Midbrain (tissue), 1 donor: ENCODE results near the gene PTGES2.

ENCODE experiments used
- DNase-seq: peaks from one replicate; lab custom pipeline; 2025; lab: John Stamatoyannopoulos, UW

Gene PTGES2

GRCh38 chr9:128153060-128153946 lies 25.8 kb upstream of the PTGES2 start:
- DNase-seq, result no peak

DNA sequence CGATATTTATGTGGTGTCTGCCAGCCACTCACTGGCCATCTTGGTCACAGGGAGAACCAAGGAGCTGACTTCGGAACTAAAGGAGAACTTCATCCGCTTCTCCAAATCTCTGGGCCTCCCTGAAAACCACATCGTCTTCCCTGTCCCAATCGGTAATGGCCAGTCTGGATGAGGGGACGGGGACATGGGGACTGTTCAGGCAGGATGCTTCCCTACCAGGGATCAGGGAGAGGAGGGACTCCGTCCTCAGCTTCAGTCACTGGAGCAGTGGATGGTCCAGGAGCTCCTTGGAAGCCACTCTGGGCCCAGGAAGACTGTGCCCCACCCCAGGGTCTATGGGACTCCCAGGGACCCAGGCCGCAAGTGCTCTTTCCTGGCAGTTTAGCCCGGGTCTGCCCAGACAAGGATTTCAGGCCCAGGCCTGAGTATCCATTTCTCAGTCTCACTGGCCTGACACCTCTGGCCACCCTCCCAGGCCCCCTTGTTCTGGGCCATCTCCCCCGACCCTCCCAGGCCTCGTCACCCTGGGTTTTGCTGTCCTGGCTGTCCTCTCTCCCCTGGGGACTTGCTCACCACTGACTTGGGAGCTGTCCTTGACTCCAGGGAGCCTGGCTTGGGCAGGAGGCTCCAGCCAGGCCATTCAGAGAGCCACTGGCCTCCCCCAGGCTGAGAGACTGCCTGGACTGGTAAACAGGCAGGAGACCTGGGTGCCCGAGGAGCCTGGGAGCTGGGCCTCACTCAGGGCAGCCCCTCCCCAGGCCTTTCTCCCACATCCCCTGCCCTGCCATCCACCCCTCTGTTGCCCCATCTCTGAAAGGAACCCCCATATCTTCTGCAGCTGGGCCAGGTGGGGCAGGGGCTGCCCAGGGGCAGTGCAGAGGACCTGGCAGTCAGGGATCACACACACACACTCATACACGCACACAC lies 24.9 kb upstream of the PTGES2 start:
- no peak for DNase-seq

GRCh38 chr9:128151309-128152132 lies 24.0 kb upstream of the PTGES2 start:
- DNase-seq, result no peak

DNA sequence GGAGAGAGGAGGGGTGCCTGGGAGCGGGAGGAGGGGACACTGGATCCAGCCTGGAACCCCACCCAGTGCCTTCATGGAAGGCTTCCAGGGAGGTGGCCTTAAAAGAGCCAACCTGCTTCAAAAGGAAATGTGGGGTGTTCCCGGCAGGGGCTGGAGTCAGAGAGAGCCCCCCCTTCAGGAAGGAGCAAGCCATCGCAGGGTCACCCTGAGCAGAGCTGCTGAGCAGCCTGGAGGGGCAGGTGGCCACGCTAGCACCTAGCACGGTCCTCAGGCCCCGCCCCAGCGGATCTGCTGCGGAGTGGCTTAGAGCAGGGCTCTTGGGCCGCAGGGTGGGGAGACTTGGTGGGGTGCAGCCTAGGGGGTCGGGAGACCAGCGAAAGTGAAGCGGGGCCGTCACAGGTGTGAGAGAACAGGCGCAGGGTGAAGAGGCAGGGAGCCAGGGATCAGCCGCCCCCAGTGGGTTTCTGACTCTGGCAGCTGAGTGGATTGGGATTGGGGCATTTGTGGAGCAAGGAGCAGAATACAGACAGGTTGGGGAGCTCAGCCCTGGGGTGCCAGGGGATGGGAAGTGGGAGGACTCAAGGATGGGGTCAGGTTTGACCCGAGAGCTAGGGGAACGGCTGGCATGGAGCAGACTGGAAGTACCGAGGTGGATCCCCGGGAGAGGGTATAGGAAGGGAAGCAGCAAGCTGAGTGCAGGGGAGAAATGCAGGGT lies 23.2 kb upstream of the PTGES2 start:
- DNase-seq, result no peak

- DNase-seq, result no peak
Measured at GRCh38 chr9:128149951-128150593, 22.5 kb upstream of the PTGES2 start.

DNA sequence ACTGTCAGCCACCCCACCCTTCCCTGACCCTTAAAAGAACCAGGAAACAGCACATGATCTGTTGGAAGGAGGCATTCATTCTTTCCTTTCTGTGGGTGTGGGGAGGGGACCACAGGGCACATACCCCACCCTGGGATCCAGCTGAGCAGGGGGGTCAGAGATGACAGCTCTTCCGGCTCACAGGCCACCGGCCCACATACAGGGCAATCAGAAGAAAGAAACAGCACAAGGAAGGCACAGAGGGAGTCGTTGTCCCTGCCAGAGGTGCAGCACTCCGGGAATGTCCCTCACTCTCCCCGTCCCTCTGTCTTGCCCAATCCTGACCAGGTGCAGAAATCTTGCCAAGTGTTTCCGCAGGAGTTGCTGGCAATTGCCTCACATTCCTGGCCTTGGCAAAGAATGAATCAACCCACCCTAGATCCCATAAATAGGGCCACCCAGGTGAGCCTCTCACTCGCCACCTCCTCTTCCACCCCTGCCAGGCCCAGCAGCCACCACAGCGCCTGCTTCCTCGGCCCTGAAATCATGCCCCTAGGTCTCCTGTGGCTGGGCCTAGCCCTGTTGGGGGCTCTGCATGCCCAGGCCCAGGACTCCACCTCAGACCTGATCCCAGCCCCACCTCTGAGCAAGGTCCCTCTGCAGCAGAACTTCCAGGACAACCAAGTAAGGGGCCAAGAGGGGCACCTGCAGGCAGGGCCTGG lies 21.6 kb upstream of the PTGES2 start, which contains the start of gene LCN2:
Gene LCN2, plus strand, starts transcription at position 453 of the 701 bp plus-strand sequence. Its CDS starts 73 bp downstream, at position 526.
- no peak for DNase-seq

DNA sequence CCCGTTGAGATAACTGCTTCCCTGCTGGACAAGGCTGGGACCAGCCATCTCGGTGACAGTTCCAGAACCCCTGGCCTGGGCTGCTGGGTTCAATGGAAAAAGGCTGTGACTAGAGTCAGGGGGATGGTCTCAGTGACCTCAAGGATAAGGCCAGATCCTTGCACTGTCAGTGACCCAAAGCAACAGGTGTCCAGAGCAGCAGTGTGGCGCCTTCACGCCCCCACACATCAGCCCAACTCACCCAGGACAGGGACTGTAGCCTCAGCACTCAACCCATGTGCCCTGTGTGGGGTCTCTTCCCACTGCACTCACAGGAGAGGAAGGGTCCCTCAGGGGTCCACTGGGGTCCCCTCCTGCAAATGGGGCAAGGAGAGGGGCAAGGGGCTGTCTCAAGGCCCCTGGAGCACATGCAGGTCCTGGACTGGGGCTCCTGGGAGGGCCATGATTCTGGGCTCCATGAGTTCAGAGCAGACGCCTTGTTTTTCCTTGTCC lies 21.0 kb upstream of the PTGES2 start:
- no peak for DNase-seq

- DNase-seq, result no peak
Measured at GRCh38 chr9:128146591-128147120, 19.1 kb upstream of the PTGES2 start.

DNA sequence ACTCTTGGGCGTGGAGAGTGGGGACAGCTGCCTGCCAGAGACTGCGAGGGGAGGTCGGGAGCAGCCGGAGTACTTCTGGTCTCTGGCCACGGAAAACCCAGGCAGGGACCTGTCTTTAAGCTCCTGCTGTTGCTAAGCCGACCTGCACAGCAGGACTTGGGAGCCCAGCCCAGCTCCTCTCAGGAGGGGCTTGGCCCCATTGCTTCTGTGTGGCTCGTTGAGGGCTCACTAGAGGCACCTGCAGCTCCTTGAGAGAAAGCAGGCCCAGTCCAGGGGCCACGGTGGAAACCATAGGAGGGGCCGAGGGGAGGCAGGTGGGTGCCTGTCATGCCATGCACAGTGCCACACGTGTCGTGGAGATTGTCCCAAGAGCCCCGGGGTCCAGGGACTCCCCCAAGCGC lies 18.4 kb upstream of the PTGES2 start:
- DNase-seq, result no peak

GRCh38 chr9:128145536-128145935 lies 18.0 kb upstream of the PTGES2 start:
- no peak for DNase-seq

- no peak for DNase-seq
Measured at GRCh38 chr9:128144239-128145181, 17.0 kb upstream of the PTGES2 start.

GRCh38 chr9:128143525-128144238 lies 16.2 kb upstream of the PTGES2 start:
- DNase-seq, result no peak

DNA sequence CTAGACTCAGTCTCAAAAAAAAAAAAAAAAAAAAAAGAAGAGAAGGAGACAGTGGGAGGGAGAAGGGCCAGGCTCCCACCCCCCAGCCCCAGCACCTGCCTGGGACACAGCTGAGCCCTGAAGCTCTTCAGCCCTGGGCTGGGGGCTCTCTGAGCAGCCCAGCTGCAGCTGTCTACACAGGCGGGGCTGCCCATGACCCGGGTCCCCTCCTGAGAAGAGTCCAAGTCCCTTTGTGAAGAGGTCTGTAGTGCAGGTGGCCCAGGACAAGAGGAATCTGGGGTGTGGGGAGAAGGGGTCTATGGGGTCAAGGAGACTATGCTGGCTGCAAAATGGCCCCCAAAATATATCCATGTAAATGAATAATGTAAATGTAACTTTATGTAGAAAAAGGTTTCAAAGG lies 15.1 kb upstream of the PTGES2 start:
- DNase-seq, result no peak

DNA sequence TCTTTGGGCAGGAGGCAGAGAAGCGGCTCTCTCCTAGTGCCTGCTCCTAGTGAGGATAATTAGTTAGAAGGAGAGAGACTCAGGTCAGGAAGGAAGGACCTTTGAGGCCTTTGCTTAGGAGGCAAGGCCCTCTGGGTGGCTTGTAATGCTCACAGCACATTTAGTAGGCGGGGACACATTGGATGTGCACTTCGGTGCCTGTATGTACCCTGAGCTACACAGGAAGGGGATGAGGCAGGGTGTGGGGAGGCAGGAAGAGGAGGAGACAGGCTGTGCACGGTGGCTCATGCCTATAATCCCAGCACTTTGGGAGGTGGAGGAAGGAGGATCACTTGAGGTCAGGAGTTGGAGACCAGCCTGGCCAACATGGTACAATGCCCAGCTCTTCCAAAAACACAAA lies 14.5 kb upstream of the PTGES2 start:
- DNase-seq, result no peak

DNA sequence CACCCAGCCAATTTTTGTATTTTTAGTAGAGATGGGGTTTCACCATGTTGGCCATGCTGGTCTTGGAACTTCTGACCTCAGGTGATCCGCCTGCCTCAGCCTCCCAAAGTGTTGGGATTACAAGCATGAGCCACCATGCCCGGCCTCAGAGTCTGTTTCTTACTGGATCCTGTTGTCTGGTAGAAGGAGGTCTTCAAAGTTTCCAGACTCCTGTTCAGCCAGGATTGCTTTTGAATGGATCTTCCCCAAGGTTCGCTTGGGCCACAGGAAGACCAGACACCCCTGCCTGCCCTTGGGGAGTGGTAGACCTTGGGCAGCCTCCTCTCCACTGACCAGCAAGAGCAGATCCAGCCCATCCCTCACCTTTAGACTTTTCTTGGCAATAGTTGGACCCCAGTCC lies 14.1 kb upstream of the PTGES2 start:
- DNase-seq, result no peak

- no peak for DNase-seq
Measured at GRCh38 chr9:128139621-128140020, 12.1 kb upstream of the PTGES2 start.

- no peak for DNase-seq
Measured at GRCh38 chr9:128138001-128138400, 10.5 kb upstream of the PTGES2 start.
